ENCODE data around the gene CLEC18B. TPM values are rescaled to one million over a fixed set of nuclear protein-coding genes. Genes with fewer than 3 reads are reported as not detected.

The CLEC18B gene
- total RNA-seq, 1 experiment from 2014 or later, result 2.1 TPM

DNA sequence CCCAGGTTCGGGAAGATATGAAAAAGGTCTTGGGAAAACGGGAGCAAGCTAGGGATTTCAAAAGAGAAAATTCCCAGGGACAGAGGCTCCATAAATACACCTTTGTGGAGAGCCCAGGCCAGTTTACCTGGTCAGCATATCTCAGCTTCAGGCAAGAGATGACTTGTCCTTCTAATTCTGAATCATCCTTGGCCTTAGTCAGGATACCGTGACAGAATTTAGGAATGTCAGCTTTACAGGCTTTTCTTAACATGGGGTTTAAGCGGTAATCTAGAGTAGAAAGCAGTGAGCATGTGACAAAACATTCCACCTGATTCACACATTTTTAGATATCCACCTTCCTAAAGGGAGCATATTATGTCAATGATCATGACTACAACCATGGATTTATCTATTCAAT, 41.1 kb upstream of the CLEC18B start:
- no peak overlapping the region for H3K4me3 ChIP-seq (replicated peaks in 1 of 2; ENCODE audit: low read depth in 1 of 2, low read length in 2 of 2)
- H3K4me1 ChIP-seq (ENCODE audit: control insufficient read depth in 1 of 2, insufficient read depth in 2 of 2, low read length in 2 of 2), result no peaks in the 10 kb centered on the region
- ATAC-seq (no peak), DNase-seq (ENCODE audit: low read depth, low spot score) (no peak)
- BruUV-seq (replicated peaks), result no TSS peak
- H3K9me3 ChIP-seq (ENCODE audit: control insufficient read depth in 1 of 2, insufficient read depth in 1 of 2, low read depth in 1 of 2, low read length in 2 of 2), result no peaks in the 10 kb centered on the region
- no peaks in the 10 kb centered on the region for H3K27me3 ChIP-seq (ENCODE audit: insufficient read depth, low read length)
- no peaks in the 10 kb centered on the region for H3K9me2 ChIP-seq (ENCODE audit: insufficient read depth)
- RAD21 ChIA-PET (ENCODE audit: low non-redundant PET in 1 of 2, low total read pairs in 2 of 2, uncharacterized antibody in 2 of 2, unreplicated experiment in 2 of 2), result no interaction called here
- H3K79me2 ChIP-seq (ENCODE audit: insufficient read depth, low read length), result no peaks in the 10 kb centered on the region
- H3K9ac ChIP-seq (ENCODE audit: low read length), result no peak overlapping the region
- intact Hi-C loops (cut with micrococcal nuclease), result no loop called here
- H2AFZ ChIP-seq (ENCODE audit: low read depth, low read length, poor library complexity, severe bottlenecking), result no peak overlapping the region
- CTCF ChIA-PET, result no interaction called here
- peaks cover 48 to 57% of the 10 kb centered on the region in 2 experiments for H3K36me3 ChIP-seq (ENCODE audit: control insufficient read depth in 1 of 2, insufficient read depth in 2 of 2, low read length in 2 of 2)
- TF ChIP-seq ELF1 (IDR thresholded peaks at IDR 0.05; ENCODE audit: borderline replicate concordance, low read depth) (no peak), ZBTB33 (IDR thresholded peaks at IDR 0.05; ENCODE audit: extremely low read depth, insufficient replicate concordance, low read length) (no peak)
- H4K20me1 ChIP-seq (ENCODE audit: insufficient read depth), result no peaks in the 10 kb centered on the region
- no peak overlapping the region for H3K4me2 ChIP-seq (ENCODE audit: low read length)
- H3K27ac ChIP-seq (ENCODE audit: low read depth, low read length), result no peak overlapping the region; the same call in 1 of the 2 replicates
- POLR2A ChIA-PET, result no interaction called here

- Histone ChIP-seq H3K4me1 (ENCODE audit: control insufficient read depth in 1 of 2, insufficient read depth in 2 of 2, low read length in 2 of 2) (peaks cover 0 to under 1% of the 10 kb centered on the region in 2 experiments; a peak in 1 of 4 replicates), H3K4me3 (replicated peaks in 1 of 2; ENCODE audit: low read depth in 1 of 2, low read length in 2 of 2) (no peak overlapping the region), H3K9me2 (ENCODE audit: insufficient read depth) (no peaks in the 10 kb centered on the region), H2AFZ (ENCODE audit: low read depth, low read length, poor library complexity, severe bottlenecking) (no peak overlapping the region), H3K4me2 (ENCODE audit: low read length) (no peak overlapping the region), H3K79me2 (ENCODE audit: insufficient read depth, low read length) (no peaks in the 10 kb centered on the region), H3K27ac (ENCODE audit: low read depth, low read length) (no peak overlapping the region), H3K27me3 (ENCODE audit: insufficient read depth, low read length) (no peaks in the 10 kb centered on the region), H3K9ac (ENCODE audit: low read length) (no peak overlapping the region), H3K36me3 (ENCODE audit: control insufficient read depth in 1 of 2, insufficient read depth in 2 of 2, low read length in 2 of 2) (peaks cover 43 to 53% of the 10 kb centered on the region in 2 experiments), H3K9me3 (ENCODE audit: control insufficient read depth in 1 of 2, insufficient read depth in 1 of 2, low read depth in 1 of 2, low read length in 2 of 2) (no peaks in the 10 kb centered on the region), H4K20me1 (ENCODE audit: insufficient read depth) (no peaks in the 10 kb centered on the region)
- DNase-seq (ENCODE audit: low read depth, low spot score), result no peak
- ChIA-PET CTCF (no interaction called here), POLR2A (no interaction called here), RAD21 (ENCODE audit: low non-redundant PET in 1 of 2, low total read pairs in 2 of 2, uncharacterized antibody in 2 of 2, unreplicated experiment in 2 of 2) (no interaction called here)
- no TSS peak for BruUV-seq (replicated peaks)
- intact Hi-C loops (cut with micrococcal nuclease), result no loop called here
- no peak for ATAC-seq
- TF ChIP-seq SRF (IDR thresholded peaks at IDR 0.05; ENCODE audit: low read depth) (no peak), CBX3 (IDR thresholded peaks at IDR 0.05; ENCODE audit: low read depth) (no peak), EZH2 (IDR thresholded peaks at IDR 0.05) (no peak), ZNF274 (IDR thresholded peaks at IDR 0.05; ENCODE audit: low read depth, low read length) (no peak), ATF3 (IDR thresholded peaks at IDR 0.05) (no peak), ZFX (IDR thresholded peaks at IDR 0.05) (no peak), EZH2phosphoT487 (IDR thresholded peaks at IDR 0.05; ENCODE audit: borderline replicate concordance) (no peak), RAD21 (IDR thresholded peaks at IDR 0.05; ENCODE audit: low read depth) (no peak), ZBTB33 (IDR thresholded peaks at IDR 0.05; ENCODE audit: extremely low read depth, insufficient replicate concordance, low read length) (no peak), TCF7L2 (IDR thresholded peaks at IDR 0.05; ENCODE audit: borderline replicate concordance, extremely low read depth, insufficient read depth, insufficient read length) (no peak), POLR2AphosphoS5 (IDR thresholded peaks at IDR 0.05; ENCODE audit: low read depth, low read length) (no peak), CTCF (IDR thresholded peaks at IDR 0.05 in 2 of 3, conservative IDR thresholded peaks at IDR 0.05 in 1 of 3; ENCODE audit: borderline replicate concordance in 1 of 3, insufficient read depth in 1 of 3, low read depth in 2 of 3, low read length in 2 of 3) (no peak), CEBPB (IDR thresholded peaks at IDR 0.05; ENCODE audit: low read depth) (no peak), SIN3A (IDR thresholded peaks at IDR 0.05; ENCODE audit: low read depth) (no peak)
These were observed 40.5 kb upstream of the CLEC18B start for GRCh38 chr16:74461826-74462225.

All from HCT116 (cell line).